GM21381 (cell line): Measurements from ENCODE around the gene TNFRSF6B.
"Not testable (repeated sequence)": the region's sequence is repeated elsewhere in the genome, so short reads cannot be mapped to it uniquely, and the experiment has no call there.

Experiments
- ATAC-seq: cut with Tn5 transposase; IDR thresholded peaks from one replicate; pipeline ENCODE4 v1.9.1; 2021; ENCODE audit warnings: mild to moderate bottlenecking, moderate library complexity; ENCODE audit not compliant: unreplicated experiment

The TNFRSF6B gene

GRCh38 chr20:63706027-63706695, 9.7 kb downstream of the TNFRSF6B start:
- no peak for ATAC-seq

- ATAC-seq, result peak; percentile 21
Measured at GRCh38 chr20:63706852-63707557, 10.6 kb downstream of the TNFRSF6B start.

GRCh38 chr20:63707558-63708300, 11.3 kb downstream of the TNFRSF6B start, which contains the start of the genes ARFRP1 and ZGPAT:
TSS of gene ARFRP1 (minus strand) at chr20:63707976. CDS start at chr20:63707091, 885 bp downstream.
TSS of gene ZGPAT (plus strand) at chr20:63708039. CDS start at chr20:63708581, 542 bp downstream.
- peak; percentile 68 for ATAC-seq

DNA sequence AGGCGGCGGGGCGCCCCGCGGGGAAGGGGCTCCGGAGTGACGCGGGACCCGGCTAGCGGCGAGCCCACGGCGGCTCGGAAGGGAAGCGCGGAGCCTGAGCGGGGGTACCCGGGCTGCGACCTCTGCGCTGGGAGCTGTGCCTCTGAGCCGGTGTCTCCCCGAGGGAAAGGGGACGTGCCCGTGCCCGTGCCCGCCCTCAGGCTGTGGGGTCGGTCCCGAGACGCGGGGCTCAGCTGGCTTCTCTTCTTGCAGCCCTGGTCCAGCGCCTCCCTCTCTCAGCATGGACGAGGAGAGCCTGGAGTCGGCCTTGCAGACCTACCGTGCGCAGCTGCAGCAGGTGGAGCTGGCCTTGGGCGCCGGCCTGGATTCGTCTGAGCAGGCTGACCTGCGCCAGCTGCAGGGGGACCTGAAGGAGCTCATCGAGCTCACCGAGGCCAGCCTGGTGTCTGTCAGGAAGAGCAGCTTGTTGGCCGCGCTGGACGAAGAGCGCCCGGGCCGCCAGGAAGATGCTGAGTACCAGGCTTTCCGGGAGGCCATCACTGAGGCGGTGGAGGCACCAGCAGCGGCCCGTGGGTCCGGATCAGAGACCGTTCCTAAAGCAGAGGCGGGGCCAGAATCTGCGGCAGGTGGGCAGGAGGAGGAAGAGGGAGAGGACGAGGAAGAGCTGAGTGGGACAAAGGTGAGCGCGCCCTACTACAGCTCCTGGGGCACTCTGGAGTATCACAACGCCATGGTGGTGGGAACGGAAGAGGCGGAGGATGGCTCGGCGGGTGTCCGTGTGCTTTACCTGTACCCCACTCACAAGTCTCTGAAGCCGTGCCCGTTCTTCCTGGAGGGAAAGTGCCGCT, 12.1 kb downstream of the TNFRSF6B start:
- ATAC-seq, result no peak

GRCh38 chr20:63709149-63709527, 12.7 kb downstream of the TNFRSF6B start:
- ATAC-seq, result no peak

DNA sequence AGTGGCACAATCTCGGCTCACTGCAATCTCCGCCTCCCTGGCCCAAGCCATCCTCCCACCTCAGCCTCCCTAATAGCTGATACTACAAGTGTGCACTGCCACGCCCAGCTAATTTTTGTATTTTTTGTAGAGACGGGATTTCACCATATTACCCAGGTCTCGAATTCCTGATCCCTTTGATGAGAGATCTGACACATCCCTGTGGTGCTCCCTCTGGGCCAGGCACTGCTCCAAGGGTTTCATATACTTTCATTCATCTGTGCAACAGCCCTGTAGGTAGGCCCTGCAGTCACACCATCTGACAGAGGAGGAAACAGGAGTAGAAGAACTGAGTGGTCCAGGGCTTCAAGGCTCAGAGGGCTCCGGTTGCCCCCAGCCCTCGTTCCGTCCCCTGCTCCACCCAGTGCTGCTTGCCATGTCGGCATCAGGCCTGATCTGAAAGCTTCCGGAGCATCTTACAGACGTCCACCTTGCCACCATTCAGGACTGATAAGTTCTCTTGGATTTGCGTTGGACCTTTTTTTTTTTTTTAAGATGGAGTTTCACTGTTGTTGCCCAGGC, 14.7 kb downstream of the TNFRSF6B start:
- ATAC-seq, result no peak

DNA sequence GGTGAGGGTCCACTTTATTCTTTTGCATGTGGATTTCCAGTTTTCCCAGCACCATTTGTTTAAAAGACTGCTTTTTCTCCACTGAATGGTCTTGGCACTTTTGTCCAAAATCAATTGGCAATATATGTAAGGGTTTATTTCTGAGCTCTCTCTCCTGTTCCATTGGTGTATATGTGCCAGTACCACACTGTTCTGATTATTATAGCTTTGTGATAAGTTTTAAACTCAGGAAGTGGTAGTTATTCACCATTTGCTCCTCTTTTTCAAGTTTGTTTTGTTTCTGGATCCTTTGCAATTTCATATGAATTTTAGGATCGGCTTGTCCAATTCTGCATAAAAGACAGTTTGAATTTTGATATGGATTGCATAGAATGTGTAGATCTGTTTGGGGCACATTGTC, 15.7 kb downstream of the TNFRSF6B start:
- ATAC-seq, result no peak

GRCh38 chr20:63714858-63715257, 18.4 kb downstream of the TNFRSF6B start:
- ATAC-seq, result no peak

DNA sequence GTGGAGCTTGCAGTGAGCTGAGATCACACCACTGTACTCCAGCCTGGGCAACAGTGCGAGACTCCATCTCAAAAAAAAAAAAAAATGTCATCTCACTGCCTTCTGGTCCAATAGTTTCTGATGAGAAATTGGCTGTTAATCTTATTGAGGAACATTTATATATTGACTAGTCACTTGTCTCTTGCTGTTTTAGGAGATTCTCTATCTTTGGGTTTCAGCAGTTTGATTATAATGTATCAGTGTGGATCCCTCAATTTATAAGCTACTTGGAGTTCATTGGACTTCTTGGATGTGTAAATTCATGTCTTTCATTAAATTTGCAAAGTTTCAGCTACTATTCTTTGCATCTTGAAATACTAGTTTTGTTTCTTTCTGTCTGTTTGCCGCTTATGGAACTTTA, 22.5 kb downstream of the TNFRSF6B start:
- no peak for ATAC-seq

DNA sequence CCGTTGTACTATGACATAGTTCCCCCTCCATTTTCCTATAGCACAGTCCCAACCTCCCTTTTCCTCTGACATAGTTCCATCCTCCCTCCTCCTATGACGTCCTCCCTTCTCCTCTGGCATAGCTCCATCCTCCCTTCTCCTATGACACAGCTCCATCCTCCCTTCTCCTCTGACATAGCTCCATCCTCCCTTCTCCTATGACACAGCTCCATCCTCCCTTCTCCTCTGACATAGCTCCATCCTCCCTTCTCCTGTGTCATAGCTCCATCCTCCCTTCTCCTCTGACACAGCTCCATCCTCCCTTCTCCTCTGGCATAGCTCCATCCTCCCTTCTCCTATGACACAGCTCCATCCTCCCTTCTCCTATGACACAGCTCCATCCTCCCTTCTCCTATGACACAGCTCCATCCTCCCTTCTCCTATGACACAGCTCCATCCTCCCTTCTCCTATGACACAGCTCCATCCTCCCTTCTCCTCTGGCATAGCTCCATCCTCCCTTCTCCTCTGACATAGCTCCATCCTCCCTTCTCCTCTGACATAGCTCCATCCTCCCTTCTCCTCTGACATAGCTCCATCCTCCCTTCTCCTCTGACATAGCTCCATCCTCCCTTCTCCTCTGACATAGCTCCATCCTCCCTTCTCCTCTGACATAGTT, 26.6 kb downstream of the TNFRSF6B start:
- not testable (repeated sequence) for ATAC-seq

- ATAC-seq, result not testable (repeated sequence)
Measured at GRCh38 chr20:63730189-63730733, 33.8 kb downstream of the TNFRSF6B start.

GRCh38 chr20:63731410-63731809, 35.0 kb downstream of the TNFRSF6B start:
- ATAC-seq, result no peak

DNA sequence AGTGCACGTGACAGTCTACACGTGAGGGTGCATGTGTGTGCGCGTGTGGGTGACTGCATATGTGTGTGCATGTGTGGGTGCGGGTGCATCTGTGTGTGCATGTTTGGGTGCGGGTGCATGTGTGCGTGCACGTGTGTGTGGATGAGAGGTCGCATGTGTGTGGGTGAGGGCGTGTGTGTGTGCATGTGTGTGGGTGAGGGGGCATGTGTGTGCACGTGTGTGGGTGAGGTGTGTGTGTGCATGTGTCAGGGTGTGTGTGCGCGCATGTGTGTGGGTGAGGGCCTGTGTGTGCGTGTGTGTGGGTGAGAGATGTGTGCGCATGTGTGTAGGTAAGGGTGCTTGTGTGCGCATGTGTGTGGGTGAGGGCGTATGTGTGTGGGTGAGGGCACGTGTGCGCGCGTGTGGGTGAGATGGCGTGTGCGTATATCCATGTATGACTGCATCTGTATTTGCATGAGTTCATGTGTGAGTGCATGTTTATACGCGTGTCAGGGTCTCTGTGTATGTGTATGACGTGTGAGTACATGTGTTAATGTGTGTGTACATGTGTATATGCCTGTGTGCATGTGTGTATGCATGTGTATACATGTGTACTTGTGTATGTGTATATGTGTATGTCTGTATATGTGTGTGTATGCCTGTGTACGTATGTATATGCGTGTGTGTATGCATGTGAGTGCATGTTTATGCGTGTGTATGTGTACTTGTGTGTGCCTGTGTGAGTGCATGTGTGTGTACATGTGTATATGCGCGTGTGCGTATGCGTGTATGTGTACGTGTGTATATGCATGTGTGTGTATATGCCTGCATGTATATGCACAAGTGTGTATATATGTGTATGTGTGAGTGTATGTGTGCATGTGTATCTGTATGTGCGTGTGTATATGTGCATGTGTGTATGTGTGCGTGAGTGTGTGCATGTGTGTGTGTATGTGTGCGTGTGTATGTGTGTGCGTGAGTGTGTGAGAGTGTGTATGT, 36.0 kb downstream of the TNFRSF6B start:
- ATAC-seq, result no peak

DNA sequence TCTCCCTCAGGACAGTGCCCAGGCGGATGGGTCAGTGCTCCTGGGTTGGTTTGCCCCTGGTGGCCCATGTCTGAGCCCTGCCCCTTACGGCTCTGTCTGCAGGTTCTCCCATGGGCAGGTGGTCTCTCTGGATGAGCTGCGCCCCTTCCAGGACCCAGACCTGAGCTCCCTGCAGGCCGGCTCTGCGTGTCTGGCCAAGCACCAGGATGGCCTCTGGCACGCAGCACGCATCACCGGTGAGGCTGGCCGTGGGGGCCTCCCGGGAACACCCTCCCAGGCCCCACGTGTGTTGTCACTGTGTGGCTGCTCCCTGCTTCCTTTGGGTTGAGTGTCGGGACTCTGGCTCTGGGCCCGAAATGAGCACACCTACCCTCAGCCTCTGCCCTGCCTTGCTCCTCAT, 36.7 kb downstream of the TNFRSF6B start:
- no peak for ATAC-seq

DNA sequence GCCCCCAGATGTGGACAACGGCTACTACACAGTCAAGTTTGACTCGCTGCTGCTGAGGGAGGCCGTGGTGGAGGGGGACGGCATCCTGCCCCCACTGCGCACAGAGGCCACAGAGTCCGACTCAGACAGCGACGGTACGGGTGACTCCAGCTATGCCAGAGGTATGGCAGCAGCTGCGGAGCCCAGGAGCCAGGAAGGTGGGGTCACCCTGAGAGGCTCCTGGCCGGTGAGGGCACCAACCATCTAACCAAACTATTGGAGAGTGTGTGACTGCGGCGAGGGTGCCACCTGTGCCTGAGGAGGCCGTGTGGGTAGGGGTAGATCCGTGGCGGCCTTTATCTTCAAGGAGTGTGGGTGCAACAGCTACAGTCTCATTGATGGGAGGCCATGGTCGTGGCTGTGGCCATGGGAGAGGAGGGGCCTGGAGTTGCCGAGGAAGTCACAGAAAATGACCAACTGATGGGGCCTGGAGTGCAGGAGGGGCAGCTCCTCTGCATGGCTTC, 37.2 kb downstream of the TNFRSF6B start:
- no peak for ATAC-seq

DNA sequence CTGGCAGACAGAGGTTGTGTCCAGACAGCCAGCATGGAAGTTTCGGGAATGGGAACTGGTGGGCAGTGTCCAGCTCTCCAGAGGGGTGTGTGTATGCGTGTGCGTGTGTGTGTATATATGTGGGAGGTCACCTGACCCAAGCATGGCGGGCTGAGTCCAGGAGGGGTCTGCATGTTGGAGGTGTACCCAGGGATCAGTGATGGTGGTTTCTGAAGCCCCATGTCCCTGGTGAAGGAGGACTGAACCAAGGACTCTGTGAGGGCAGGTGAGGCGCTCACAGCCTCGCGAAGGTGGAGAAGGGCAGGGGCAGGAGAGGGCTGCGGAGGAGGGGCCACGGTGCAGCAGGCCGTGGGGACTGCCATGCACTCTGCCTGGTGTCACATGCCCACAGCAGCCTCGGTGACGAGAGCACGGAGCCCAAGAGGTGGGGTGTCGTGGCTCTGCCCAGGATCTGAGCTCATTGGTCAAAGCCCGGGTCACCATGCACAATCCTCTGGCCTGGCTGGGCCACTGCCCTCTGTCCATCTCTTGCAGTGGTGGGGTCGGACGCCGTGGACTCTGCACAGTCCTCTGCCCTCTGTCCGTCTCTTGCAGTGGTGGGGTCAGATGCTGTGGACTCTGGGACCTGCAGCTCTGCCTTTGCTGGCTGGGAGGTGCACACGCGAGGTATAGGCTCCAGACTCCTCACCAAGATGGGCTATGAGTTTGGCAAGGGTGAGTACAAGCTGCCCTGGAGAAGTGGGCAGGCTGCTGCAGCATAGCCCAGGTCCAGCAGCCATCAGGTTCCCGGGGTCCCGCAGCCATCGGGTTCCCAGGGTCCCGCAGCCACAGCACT, 37.9 kb downstream of the TNFRSF6B start:
- ATAC-seq, result no peak
